Esophagus muscularis mucosa (tissue), 4 donors: ENCODE measurements around the gene FBN1.

Experiments used
- EP300 ChIP-seq: sonication (generic); formaldehyde crosslinking; IDR thresholded peaks from one replicate; pipeline ENCODE4 v1.6.1; 2017; ENCODE audit warnings: antibody characterized with exemption
- POLR2AphosphoS5 ChIP-seq, 2 donors: sonication (generic); formaldehyde crosslinking; IDR thresholded peaks; one replicate each; pipeline ENCODE4 v1.6.1; 2017; ENCODE audit warnings: antibody characterized with exemption in 2 of 2
- TF ChIP-seq, protein P1 (sequence below), 3 experiments: fragments of 200-600 bp in 2 of 3; fragments of 450-650 bp in 1 of 3; sonication (generic) in 2 of 3; IDR thresholded peaks; one replicate each; pipeline ENCODE4 v1.5.1; 2017 to 2019; ENCODE audit warnings: antibody characterized with exemption in 3 of 3, mild to moderate bottlenecking in 2 of 3, moderate library complexity in 1 of 3

DNA sequence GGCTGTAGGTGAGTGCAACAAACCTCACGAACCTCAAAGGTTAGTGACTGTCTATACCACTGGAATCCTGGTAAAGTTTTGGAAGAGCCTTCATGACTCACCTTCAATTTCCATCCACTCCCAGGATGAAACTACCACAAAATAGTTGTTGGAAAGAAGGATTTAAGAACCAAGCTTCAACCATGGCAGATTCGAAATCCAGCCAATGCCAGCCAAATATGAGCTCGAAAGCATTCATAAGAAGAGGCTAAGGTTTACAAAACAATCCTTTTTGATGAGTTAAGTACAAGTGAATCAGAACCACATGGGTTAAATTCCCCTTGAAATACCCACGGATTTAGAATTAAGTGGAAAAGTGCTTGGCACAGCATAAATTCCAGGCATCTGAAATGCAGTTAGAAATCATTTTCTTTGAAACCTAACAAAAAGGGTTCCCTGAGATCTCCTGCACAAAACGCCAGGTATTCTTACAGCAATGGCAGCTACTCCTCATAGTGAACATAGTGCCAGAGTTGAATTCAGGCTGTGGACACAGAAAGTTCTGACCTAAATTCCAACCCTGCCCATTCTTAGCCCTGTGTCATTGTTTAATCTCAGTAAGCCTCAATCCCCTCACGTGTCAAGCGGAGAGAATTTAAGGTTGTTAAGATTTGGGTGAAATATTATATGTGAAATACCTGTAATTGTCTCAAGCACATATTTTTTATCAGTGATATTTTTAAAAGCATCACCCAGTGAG is 89.2 kb downstream of the FBN1 start:
- TF ChIP-seq, protein P1, sequence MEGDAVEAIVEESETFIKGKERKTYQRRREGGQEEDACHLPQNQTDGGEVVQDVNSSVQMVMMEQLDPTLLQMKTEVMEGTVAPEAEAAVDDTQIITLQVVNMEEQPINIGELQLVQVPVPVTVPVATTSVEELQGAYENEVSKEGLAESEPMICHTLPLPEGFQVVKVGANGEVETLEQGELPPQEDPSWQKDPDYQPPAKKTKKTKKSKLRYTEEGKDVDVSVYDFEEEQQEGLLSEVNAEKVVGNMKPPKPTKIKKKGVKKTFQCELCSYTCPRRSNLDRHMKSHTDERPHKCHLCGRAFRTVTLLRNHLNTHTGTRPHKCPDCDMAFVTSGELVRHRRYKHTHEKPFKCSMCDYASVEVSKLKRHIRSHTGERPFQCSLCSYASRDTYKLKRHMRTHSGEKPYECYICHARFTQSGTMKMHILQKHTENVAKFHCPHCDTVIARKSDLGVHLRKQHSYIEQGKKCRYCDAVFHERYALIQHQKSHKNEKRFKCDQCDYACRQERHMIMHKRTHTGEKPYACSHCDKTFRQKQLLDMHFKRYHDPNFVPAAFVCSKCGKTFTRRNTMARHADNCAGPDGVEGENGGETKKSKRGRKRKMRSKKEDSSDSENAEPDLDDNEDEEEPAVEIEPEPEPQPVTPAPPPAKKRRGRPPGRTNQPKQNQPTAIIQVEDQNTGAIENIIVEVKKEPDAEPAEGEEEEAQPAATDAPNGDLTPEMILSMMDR (IDR thresholded peaks at IDR 0.05): no peak
- no peak for TF ChIP-seq POLR2AphosphoS5 (IDR thresholded peaks at IDR 0.05)
- no peak for TF ChIP-seq EP300
